ENCODE data around the gene FBXW5. TPM values are rescaled to one million over a fixed set of nuclear protein-coding genes. Genes with fewer than 3 reads are reported as not detected.

The FBXW5 gene
- total RNA-seq, 1 experiment from 2014 or later: 62.2 TPM

GRCh38 chr9:136907011-136907914 lies 37.3 kb downstream of the FBXW5 start:
- peak; percentile 21 for DNase-seq
- whole genome bisulfite sequencing (ENCODE audit: extremely low coverage, insufficient read length, low lambda C conversion rate): no CpG with 5 or more reads among the region's 29 CpGs
- Histone ChIP-seq H4K8ac (replicated peaks; ENCODE audit: insufficient read length, low read depth, low read length) (no peak overlapping the region), H3K23me2 (ENCODE audit: insufficient read length, low read depth, low read length, poor library complexity, severe bottlenecking) (no peaks in the 10 kb centered on the region), H3K79me1 (ENCODE audit: insufficient read depth, low read depth, low read length, poor library complexity, severe bottlenecking) (no peaks in the 10 kb centered on the region), H3K56ac (ENCODE audit: insufficient read length, low read depth, low read length) (no peak overlapping the region), H2AK5ac (ENCODE audit: insufficient read length, low read length) (no peak overlapping the region), H4K5ac (ENCODE audit: insufficient read length, low read depth, low read length) (no peak overlapping the region), H3K18ac (ENCODE audit: insufficient read length, low read depth, low read length) (no peak overlapping the region), H3K23ac (ENCODE audit: insufficient read length, low read depth, low read length) (no peak overlapping the region), H2BK20ac (ENCODE audit: low read depth, low read length, poor library complexity, severe bottlenecking) (no peak overlapping the region), H3K27me3 (ENCODE audit: insufficient read depth, low read length) (no peaks in the 10 kb centered on the region), H4K91ac (ENCODE audit: insufficient read length, low read depth, low read length) (no peak overlapping the region), H3K9me3 (ENCODE audit: control insufficient read depth, low read depth, low read length) (no peaks in the 10 kb centered on the region), H3K4me1 (ENCODE audit: insufficient read depth, low read length) (no peaks in the 10 kb centered on the region), H3K9ac (ENCODE audit: extremely low read depth, insufficient read length, low read length) (no peak overlapping the region), H3T11ph (ENCODE audit: low read length) (no peak overlapping the region), H3K4ac (ENCODE audit: low read depth, low read length) (no peak overlapping the region), H3K4me2 (ENCODE audit: insufficient read depth, insufficient read length, low read length) (no peak overlapping the region), H2AFZ (ENCODE audit: low read length) (no peak overlapping the region), H3K27ac (ENCODE audit: insufficient read length, low read depth, low read length) (no peak overlapping the region), H3K79me2 (ENCODE audit: insufficient read depth, low read length) (no peaks in the 10 kb centered on the region), H4K20me1 (ENCODE audit: control insufficient read depth, insufficient read depth, insufficient read length) (no peaks in the 10 kb centered on the region), H2BK5ac (ENCODE audit: insufficient read length, low read length) (no peak overlapping the region), H2BK120ac (ENCODE audit: low read depth, low read length, poor library complexity, severe bottlenecking) (no peak overlapping the region), H2BK15ac (ENCODE audit: low read depth, low read length) (no peak overlapping the region), H3K14ac (ENCODE audit: insufficient read depth, low read length) (no peak overlapping the region), H2BK12ac (ENCODE audit: insufficient read length, low read depth, low read length) (no peak overlapping the region)
- peak overlapping the region in 1 of 3 experiments; percentile 75; a peak in 3 of 7 replicates for H3K27ac Mint-ChIP-seq
- no peaks in the 10 kb centered on the region for H3K9me3 Mint-ChIP-seq
- H3K36me3 Mint-ChIP-seq (ENCODE audit: insufficient read depth in 1 of 3, low read depth in 3 of 3): peaks cover 16 to 79% (median 62%) of the 10 kb centered on the region in 3 experiments
- no peaks in the 10 kb centered on the region for H3K4me1 Mint-ChIP-seq
- no peak for TF ChIP-seq CTCF (conservative IDR thresholded peaks at IDR 0.05)
- no peak overlapping the region for H3K4me3 Mint-ChIP-seq
- no peaks in the 10 kb centered on the region for H3K27me3 Mint-ChIP-seq (ENCODE audit: low read depth)
